A673 (cell line): ENCODE data around the gene PAPSS1. TPM values are rescaled to one million over a fixed set of nuclear protein-coding genes. Genes with fewer than 3 reads are reported as not detected.

Experiments
- BruUV-seq: library from RNA; stranded (reverse); fragments of 400-500 nt; replicated peaks from 2 replicates; lab custom pipeline; 2021; lab: Mats Ljungman, UMichigan
- CTCF ChIA-PET: fragments of 300-600 bp; sonication (Branson Sonifier 250); formaldehyde crosslinking; loops from one replicate; lab custom pipeline; 2022; ENCODE audit warnings: antibody characterized with exemption; lab: Charles Lee
- POLR2A ChIA-PET: fragments of 300-600 bp; sonication (Branson Sonifier 250); formaldehyde crosslinking; loops from one replicate; lab custom pipeline; 2022; ENCODE audit warnings: antibody characterized with exemption; ENCODE audit not compliant: low non-redundant PET; lab: Charles Lee
- DNase-seq: peaks from one replicate; pipeline ENCODE4 v3.0.0-alpha.2; 2015; ENCODE audit warnings: low spot score
- H3K27ac ChIP-seq: fragments of 200-600 bp; sonication (generic); 2 replicates; pipeline ENCODE4 v1.5.1; 2016; ENCODE audit warnings: mixed run types, low read depth, mild to moderate bottlenecking, mixed read lengths, antibody characterized with exemption, low read length; ENCODE audit not compliant: poor library complexity, severe bottlenecking
- H3K27me3 ChIP-seq: fragments of 200-600 bp; sonication (generic); replicated peaks from 2 replicates; pipeline ENCODE4 v1.6.1; 2017; ENCODE audit warnings: mixed run types, low read depth, mild to moderate bottlenecking, mixed read lengths, antibody characterized with exemption, low read length; ENCODE audit not compliant: insufficient read depth, poor library complexity
- H3K36me3 ChIP-seq: fragments of 200-600 bp; sonication (generic); 2 replicates; pipeline ENCODE4 v1.6.1; 2016; ENCODE audit warnings: mixed run types, mild to moderate bottlenecking, mixed read lengths, antibody characterized with exemption, low read length; ENCODE audit not compliant: insufficient read depth, poor library complexity, severe bottlenecking
- H3K4me1 ChIP-seq: fragments of 200-600 bp; sonication (generic); 2 replicates; pipeline ENCODE4 v1.6.1; 2017; ENCODE audit warnings: mixed run types, mild to moderate bottlenecking, mixed read lengths, antibody characterized with exemption, low read length; ENCODE audit not compliant: insufficient read depth, poor library complexity, severe bottlenecking
- H3K4me3 ChIP-seq: fragments of 200-600 bp; sonication (generic); 2 replicates; pipeline ENCODE4 v1.5.1; 2016; ENCODE audit warnings: low read depth, mixed run types, mild to moderate bottlenecking, mixed read lengths, low read length; ENCODE audit not compliant: poor library complexity, severe bottlenecking
- H3K9me3 ChIP-seq: fragments of 200-600 bp; sonication (generic); 2 replicates; pipeline ENCODE4 v1.6.1; 2016; ENCODE audit warnings: mixed run types, low read depth, mild to moderate bottlenecking, mixed read lengths, antibody characterized with exemption, low read length; ENCODE audit not compliant: poor library complexity, severe bottlenecking
- CTCF ChIP-seq: fragments of 300-800, 200-600 bp; sonication (generic); conservative IDR thresholded peaks from 2 replicates; pipeline ENCODE4 v1.5.1; 2017; ENCODE audit warnings: low read depth, mild to moderate bottlenecking, antibody characterized with exemption, low read length, moderate library complexity, mixed read lengths
- EZH2 ChIP-seq: fragments of 200-600 bp; sonication (generic); IDR thresholded peaks from 2 replicates; pipeline ENCODE4 v1.6.1; 2017; ENCODE audit warnings: borderline replicate concordance, low read depth, mild to moderate bottlenecking, mixed read lengths, antibody characterized with exemption, low read length; ENCODE audit not compliant: poor library complexity, severe bottlenecking
- intact Hi-C: fragments of 100-400 bp; cut with micrococcal nuclease; formaldehyde crosslinking; loops from one replicate; pipeline ENCODE4 v1.10.0; 2022; ENCODE audit not compliant: unreplicated experiment
- total RNA-seq: library from RNA; stranded (reverse); gene quantifications from 2 replicates; pipeline ENCODE4 v1.2.3, GENCODE V29; 2021

PAPSS1 gene
- total RNA-seq, 1 experiment from 2014 or later = 150 TPM

DNA sequence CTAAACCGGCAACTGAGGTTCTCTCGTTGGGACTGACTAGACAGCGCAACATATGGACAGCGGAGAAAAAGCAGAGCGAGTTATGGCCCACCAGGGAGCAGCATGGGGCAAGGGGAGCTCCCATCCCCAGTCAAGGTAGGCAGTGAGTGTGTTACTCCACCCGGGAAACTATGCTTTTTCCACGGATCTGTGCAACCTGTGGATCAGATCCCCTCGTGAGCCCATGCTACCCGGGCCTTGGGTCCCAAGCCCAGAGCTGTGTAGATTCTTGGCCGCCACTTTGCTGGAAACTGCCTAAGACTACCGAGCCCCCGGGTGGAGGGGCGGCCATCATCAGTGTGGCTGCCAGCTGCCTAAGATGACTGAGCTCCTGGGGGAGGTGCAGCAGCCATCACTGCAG lies 140.9 kb downstream of the PAPSS1 start:
- no peaks in the 10 kb centered on the region for H3K4me1 ChIP-seq
- BruUV-seq = no TSS peak
- H3K4me3 ChIP-seq = no peak overlapping the region
- no peaks in the 10 kb centered on the region for H3K9me3 ChIP-seq
- CTCF ChIA-PET = no interaction called here
- no peak for DNase-seq
- H3K36me3 ChIP-seq = no peaks in the 10 kb centered on the region
- no peaks in the 10 kb centered on the region for H3K27me3 ChIP-seq
- TF ChIP-seq CTCF (no peak), EZH2 (no peak)
- intact Hi-C loops = no loop called here
- POLR2A ChIA-PET = no interaction called here
- H3K27ac ChIP-seq = no peak overlapping the region

GRCh38 chr4:107578321-107578720 lies 141.7 kb downstream of the PAPSS1 start:
- no TSS peak for BruUV-seq
- intact Hi-C loops = no loop called here
- H3K9me3 ChIP-seq = no peaks in the 10 kb centered on the region
- no peak overlapping the region for H3K4me3 ChIP-seq
- ChIA-PET CTCF (no interaction called here), POLR2A (no interaction called here)
- no peak overlapping the region for H3K27ac ChIP-seq
- DNase-seq = no peak
- H3K36me3 ChIP-seq = no peaks in the 10 kb centered on the region
- H3K4me1 ChIP-seq = no peaks in the 10 kb centered on the region
- TF ChIP-seq EZH2 (no peak), CTCF (no peak)
- H3K27me3 ChIP-seq = no peaks in the 10 kb centered on the region

GRCh38 chr4:107577743-107578142 lies 142.3 kb downstream of the PAPSS1 start:
- ChIA-PET CTCF (no interaction called here), POLR2A (no interaction called here)
- DNase-seq = no peak
- H3K9me3 ChIP-seq = no peaks in the 10 kb centered on the region
- no peak overlapping the region for H3K27ac ChIP-seq
- no peaks in the 10 kb centered on the region for H3K36me3 ChIP-seq
- no peak overlapping the region for H3K4me3 ChIP-seq
- no TSS peak for BruUV-seq
- TF ChIP-seq CTCF (no peak), EZH2 (no peak)
- intact Hi-C loops = no loop called here
- H3K4me1 ChIP-seq = no peaks in the 10 kb centered on the region
- H3K27me3 ChIP-seq = no peaks in the 10 kb centered on the region
